Measurements from ENCODE around the gene CD82.

DNA sequence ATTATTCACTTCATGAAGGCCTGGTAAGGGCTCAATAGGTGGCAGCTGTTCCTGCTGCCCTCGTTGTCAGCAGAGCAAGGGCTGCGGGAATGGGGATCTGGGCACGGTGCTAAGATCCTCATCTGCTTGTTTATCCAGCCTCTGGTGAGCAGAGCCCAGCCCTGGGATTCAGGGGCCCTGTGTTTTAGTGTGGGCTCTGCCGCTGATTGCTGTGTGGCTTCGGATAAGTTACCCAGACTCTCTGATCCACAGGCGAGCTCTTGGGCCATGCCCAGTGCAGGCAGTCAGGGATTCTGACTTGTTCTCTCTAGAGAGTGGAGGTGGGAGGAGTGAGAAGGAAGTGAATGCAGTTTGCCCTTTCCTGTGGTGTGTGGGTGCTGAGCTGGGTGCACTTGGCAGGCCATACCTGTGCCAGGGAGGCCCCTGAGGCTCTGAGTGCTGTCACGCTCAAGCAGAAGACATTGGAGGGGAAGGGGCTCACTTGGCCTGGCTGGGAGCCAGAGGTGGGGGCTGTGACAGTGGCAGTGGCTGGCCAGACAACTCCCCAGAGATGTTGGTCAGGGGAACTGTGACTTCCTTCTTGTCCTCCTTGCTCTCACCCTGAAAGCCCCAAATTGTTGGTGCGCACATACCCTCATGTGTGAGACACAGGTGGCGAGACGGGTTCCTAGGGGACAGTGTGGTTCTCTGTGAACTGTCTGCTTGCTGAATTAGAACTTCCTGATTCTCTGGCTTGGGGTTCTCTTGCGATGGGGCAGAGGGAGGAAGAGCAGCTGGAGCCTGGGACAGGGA is 43.7 kb downstream of the CD82 start:
- TF ChIP-seq, protein P1, sequence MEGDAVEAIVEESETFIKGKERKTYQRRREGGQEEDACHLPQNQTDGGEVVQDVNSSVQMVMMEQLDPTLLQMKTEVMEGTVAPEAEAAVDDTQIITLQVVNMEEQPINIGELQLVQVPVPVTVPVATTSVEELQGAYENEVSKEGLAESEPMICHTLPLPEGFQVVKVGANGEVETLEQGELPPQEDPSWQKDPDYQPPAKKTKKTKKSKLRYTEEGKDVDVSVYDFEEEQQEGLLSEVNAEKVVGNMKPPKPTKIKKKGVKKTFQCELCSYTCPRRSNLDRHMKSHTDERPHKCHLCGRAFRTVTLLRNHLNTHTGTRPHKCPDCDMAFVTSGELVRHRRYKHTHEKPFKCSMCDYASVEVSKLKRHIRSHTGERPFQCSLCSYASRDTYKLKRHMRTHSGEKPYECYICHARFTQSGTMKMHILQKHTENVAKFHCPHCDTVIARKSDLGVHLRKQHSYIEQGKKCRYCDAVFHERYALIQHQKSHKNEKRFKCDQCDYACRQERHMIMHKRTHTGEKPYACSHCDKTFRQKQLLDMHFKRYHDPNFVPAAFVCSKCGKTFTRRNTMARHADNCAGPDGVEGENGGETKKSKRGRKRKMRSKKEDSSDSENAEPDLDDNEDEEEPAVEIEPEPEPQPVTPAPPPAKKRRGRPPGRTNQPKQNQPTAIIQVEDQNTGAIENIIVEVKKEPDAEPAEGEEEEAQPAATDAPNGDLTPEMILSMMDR (IDR thresholded peaks at IDR 0.05) = no peak
- no peak for TF ChIP-seq POLR2A (IDR thresholded peaks at IDR 0.05)
